ENCODE data around the gene DPY19L3. TPM values are rescaled to one million over a fixed set of nuclear protein-coding genes. Genes with fewer than 3 reads are reported as not detected.

Gene DPY19L3
- total and polyA plus RNA-seq, 2 of the 4 experiments (the other 2 are of a cell fraction): 29.6 to 36.5 TPM

- Histone ChIP-seq H3K56ac (ENCODE audit: extremely low read depth, insufficient read depth, low read length) (no peak overlapping the region), H3K23ac (ENCODE audit: low read depth, low read length) (no peak overlapping the region), H3K4me2 (ENCODE audit: low read depth, low read length) (no peak overlapping the region), H3K36me3 (ENCODE audit: control insufficient read depth, insufficient read depth, low read length) (peaks cover 38% of the 10 kb centered on the region), H3K9me1 (ENCODE audit: insufficient read depth, low read length) (peaks cover 2% of the 10 kb centered on the region; the same call in 1 of the 2 replicates), H2BK15ac (ENCODE audit: low read depth, low read length) (no peak overlapping the region), H3K27me3 (ENCODE audit: control insufficient read depth, insufficient read depth, low read length) (no peaks in the 10 kb centered on the region), H2AK5ac (ENCODE audit: low read depth, low read length) (no peak overlapping the region), H2BK5ac (ENCODE audit: low read depth, low read length, poor library complexity, severe bottlenecking) (no peak overlapping the region), H3K18ac (ENCODE audit: low read depth, low read length) (no peak overlapping the region), H3K14ac (replicated peaks; ENCODE audit: low read depth, low read length) (no peak overlapping the region), H2AFZ (replicated peaks; ENCODE audit: low read length, poor library complexity) (no peak overlapping the region), H4K5ac (ENCODE audit: low read depth, low read length) (no peak overlapping the region), H4K91ac (ENCODE audit: insufficient read depth, low read depth, low read length) (no peak overlapping the region), H3K9ac (ENCODE audit: low read depth, low read length) (no peak overlapping the region), H3K4ac (ENCODE audit: low read depth, low read length) (no peak overlapping the region), H3K79me1 (ENCODE audit: low read depth in 1 of 2, low read length in 2 of 2) (peaks cover 22 to 48% of the 10 kb centered on the region in 2 experiments), H2BK20ac (ENCODE audit: low read depth, low read length) (no peak overlapping the region), H3K27ac (ENCODE audit: insufficient read depth, low read length) (no peak overlapping the region), H3K9me3 (ENCODE audit: control insufficient read depth, insufficient read depth, low read length) (no peaks in the 10 kb centered on the region), H2BK120ac (ENCODE audit: low read depth, low read length) (no peak overlapping the region), H4K20me1 (ENCODE audit: insufficient read depth, low read length) (peaks cover 6% of the 10 kb centered on the region), H3K4me1 (ENCODE audit: control insufficient read depth, insufficient read depth, low read length) (peaks cover 2% of the 10 kb centered on the region; the same call in 1 of the 2 replicates), H4K8ac (ENCODE audit: low read depth in 2 of 2, low read length in 2 of 2) (no peak overlapping the region), H2AK9ac (replicated peaks; ENCODE audit: low read depth, low read length, poor library complexity) (no peak overlapping the region), H3K4me3 (ENCODE audit: insufficient read depth, low read depth, low read length) (no peak overlapping the region)
- no peak for ATAC-seq (ENCODE audit: low read depth)
- DNase-seq: no peak
- ChIA-PET POLR2A (ENCODE audit: unreplicated experiment) (interaction anchor here (0.6 kb wide), 1 partner anchor 14 kb away, joined by 4 read pairs; the partner anchor contains the start of gene ZNF507), CTCF (no interaction called here)
- dilution Hi-C loops (cut with HindIII; ENCODE audit: low sequenced_read_pairs, unreplicated experiment): no loop called here
- BruUV-seq (replicated peaks): no TSS peak
- in situ Hi-C loops (cut with MboI; ENCODE audit: low sequenced_read_pairs): loop anchor here (25.0 kb wide), 1 partner anchor 1022 kb away; the partner anchor contains the start of gene TSHZ3
- intact Hi-C loops (cut with micrococcal nuclease): no loop called here
- TF ChIP-seq NFE2L2 (IDR thresholded peaks at IDR 0.05; ENCODE audit: low read depth, low read length) (no peak), RFX5 (IDR thresholded peaks at IDR 0.05; ENCODE audit: low read depth, low read length) (no peak), CHD1 (IDR thresholded peaks at IDR 0.05; ENCODE audit: low read depth, low read length) (no peak), MAZ (IDR thresholded peaks at IDR 0.05; ENCODE audit: borderline replicate concordance, low read depth, low read length) (no peak), CEBPB (IDR thresholded peaks at IDR 0.05; ENCODE audit: low read depth, low read length) (no peak), BHLHE40 (IDR thresholded peaks at IDR 0.05; ENCODE audit: low read depth, low read length) (no peak), MAFK (IDR thresholded peaks at IDR 0.05; ENCODE audit: low read depth, low read length) (no peak), USF2 (IDR thresholded peaks at IDR 0.05; ENCODE audit: low read depth, low read length) (no peak), CTCF (conservative IDR thresholded peaks at IDR 0.05; ENCODE audit: low read depth, low read length) (no peak), SMC3 (IDR thresholded peaks at IDR 0.05; ENCODE audit: low read depth, low read length) (no peak), ELK1 (IDR thresholded peaks at IDR 0.05; ENCODE audit: borderline replicate concordance, low read depth, low read length) (no peak), RCOR1 (IDR thresholded peaks at IDR 0.05; ENCODE audit: insufficient replicate concordance, low read length) (no peak), FOS (IDR thresholded peaks at IDR 0.05; ENCODE audit: low read depth, low read length) (no peak), RAD21 (IDR thresholded peaks at IDR 0.05; ENCODE audit: low read length) (no peak)
- WGBS, 2 experiments (ENCODE audit: extremely low coverage in 2 of 2, insufficient read length in 1 of 2): 100% methylated on average over 1 of the region's 9 CpGs; no CpG with 5 or more reads in 1 of the 2 experiments
These were observed 46.0 kb upstream of the DPY19L3 start for GRCh38 chr19:32359581-32359980.

Data from IMR-90 (cell line).